ENCODE results near the gene AADAC. TPM values are rescaled to one million over a fixed set of nuclear protein-coding genes. Genes with fewer than 3 reads are reported as not detected.
"Not testable (repeated sequence)": the region's sequence is repeated elsewhere in the genome, so short reads cannot be mapped to it uniquely, and the experiment has no call there.

Gene AADAC
- total and polyA plus RNA-seq, 2 of the 13 experiments (the other 11 are each of a cell fraction or from before 2014, with no cell fraction given) = 0.87 to 1.5 TPM

DNA sequence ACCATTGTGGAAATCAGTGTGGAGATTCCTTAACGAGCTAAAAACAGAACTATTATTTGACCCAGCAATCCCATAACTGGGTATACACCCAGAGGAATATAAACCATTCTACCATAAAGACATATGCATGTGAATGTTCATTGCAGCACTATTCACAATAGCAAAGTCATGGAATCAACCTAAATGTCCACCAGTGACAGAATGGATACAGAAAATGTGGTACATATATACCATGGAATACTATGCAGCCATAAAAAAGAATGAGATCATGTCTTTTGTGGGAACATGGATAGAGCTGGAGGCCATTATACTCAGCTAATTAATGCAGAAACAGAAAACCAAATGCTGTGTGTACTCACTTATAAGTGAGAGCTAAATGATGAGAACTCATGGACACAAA, 49.2 kb upstream of the AADAC start:
- H3K27ac ChIP-seq (ENCODE audit: extremely low read length, insufficient read depth, low read length); POLR2A ChIA-PET; in situ Hi-C loops (cut with HindIII; ENCODE audit: extremely low pct_ligation_motif_present, low pct_unique_long_range_greater_than_20kb); H3K9me3 ChIP-seq (ENCODE audit: low read length); H3K36me3 ChIP-seq (replicated peaks in 1 of 2; ENCODE audit: control insufficient read depth in 1 of 2, insufficient read depth in 2 of 2, low read length in 2 of 2); BruUV-seq (replicated peaks); H3K27me3 ChIP-seq (ENCODE audit: control insufficient read depth in 1 of 2, insufficient read depth in 2 of 2, low read length in 2 of 2); H3K4me2 ChIP-seq (ENCODE audit: low read depth, low read length); H3K79me2 ChIP-seq (ENCODE audit: insufficient read depth, low read length); intact Hi-C loops (cut with micrococcal nuclease; ENCODE audit: unreplicated experiment); H2AFZ ChIP-seq (ENCODE audit: low read length); ATAC-seq; H3K4me3 ChIP-seq (replicated peaks in 1 of 3; ENCODE audit: insufficient read depth in 1 of 3, low read depth in 2 of 3, low read length in 3 of 3); CTCF ChIA-PET (ENCODE audit: low intra/inter-chr PET ratio, low total read pairs); H4K20me1 ChIP-seq (ENCODE audit: insufficient read depth, low read length); H3K9ac ChIP-seq (ENCODE audit: insufficient read depth, low read depth, low read length); DNase-seq (ENCODE audit: low spot score); FAIRE-seq: not testable (repeated sequence)
- 50% methylated on average over 1 of the region's 1 CpG for WGBS (ENCODE audit: low lambda C conversion rate)
- H3K4me1 ChIP-seq (ENCODE audit: insufficient read depth, low read length) = peaks cover 23% of the 10 kb centered on the region

GRCh38 chr3:151765685-151766084, 48.2 kb upstream of the AADAC start:
- no peaks in the 10 kb centered on the region for H3K36me3 ChIP-seq (replicated peaks in 1 of 2; ENCODE audit: control insufficient read depth in 1 of 2, insufficient read depth in 2 of 2, low read length in 2 of 2)
- in situ Hi-C loops (cut with HindIII; ENCODE audit: extremely low pct_ligation_motif_present, low pct_unique_long_range_greater_than_20kb) (no loop called here), intact Hi-C loops (cut with micrococcal nuclease; ENCODE audit: unreplicated experiment) (no loop called here)
- no peak overlapping the region for H3K27ac ChIP-seq (ENCODE audit: extremely low read length, insufficient read depth, low read length)
- CTCF ChIA-PET (ENCODE audit: low intra/inter-chr PET ratio, low total read pairs) = no interaction called here
- POLR2A ChIA-PET = no interaction called here
- TF ChIP-seq SYNCRIP (IDR thresholded peaks at IDR 0.05; ENCODE audit: insufficient read depth, low read depth, low read length) (no peak), REL (CRISPR knock-in tag; conservative IDR thresholded peaks at IDR 0.05) (no peak), ZNF546 (CRISPR knock-in tag; conservative IDR thresholded peaks at IDR 0.05) (no peak), GABPB1 (CRISPR knock-in tag; IDR thresholded peaks at IDR 0.05) (no peak), PAX8 (CRISPR knock-in tag; IDR thresholded peaks at IDR 0.05; ENCODE audit: borderline replicate concordance) (no peak), ZNF329 (CRISPR knock-in tag; IDR thresholded peaks at IDR 0.05; ENCODE audit: low read depth) (no peak), SMYD3 (CRISPR knock-in tag; IDR thresholded peaks at IDR 0.05) (no peak), ZFP36L1 (CRISPR knock-in tag; IDR thresholded peaks at IDR 0.05) (no peak), ZNF672 (CRISPR knock-in tag; IDR thresholded peaks at IDR 0.05) (no peak), SMAD9 (CRISPR knock-in tag; IDR thresholded peaks at IDR 0.05) (no peak), ZIK1 (CRISPR knock-in tag; IDR thresholded peaks at IDR 0.05; ENCODE audit: borderline replicate concordance, low read depth) (no peak), ZNF768 (CRISPR knock-in tag; IDR thresholded peaks at IDR 0.05) (no peak), CBX1 (IDR thresholded peaks at IDR 0.05; ENCODE audit: low read depth) (no peak), ZNF766 (CRISPR knock-in tag; IDR thresholded peaks at IDR 0.05; ENCODE audit: borderline replicate concordance) (no peak), ZNF234 (CRISPR knock-in tag; conservative IDR thresholded peaks at IDR 0.05) (no peak)
- no peak overlapping the region for H3K9ac ChIP-seq (ENCODE audit: insufficient read depth, low read depth, low read length)
- no peak overlapping the region for H3K4me2 ChIP-seq (ENCODE audit: low read depth, low read length)
- DNase-seq (ENCODE audit: low spot score) (no peak), FAIRE-seq (no peak), ATAC-seq (no peak)
- no peak overlapping the region for H3K4me3 ChIP-seq (replicated peaks in 1 of 3; ENCODE audit: insufficient read depth in 1 of 3, low read depth in 2 of 3, low read length in 3 of 3)
- BruUV-seq (replicated peaks) = no TSS peak
- no peaks in the 10 kb centered on the region for H4K20me1 ChIP-seq (ENCODE audit: insufficient read depth, low read length)
- H3K9me3 ChIP-seq (ENCODE audit: low read length) = no peaks in the 10 kb centered on the region
- no peaks in the 10 kb centered on the region for H3K79me2 ChIP-seq (ENCODE audit: insufficient read depth, low read length)
- H3K4me1 ChIP-seq (ENCODE audit: insufficient read depth, low read length) = peaks cover 30% of the 10 kb centered on the region
- H2AFZ ChIP-seq (ENCODE audit: low read length) = no peak overlapping the region
- no peaks in the 10 kb centered on the region for H3K27me3 ChIP-seq (ENCODE audit: control insufficient read depth in 1 of 2, insufficient read depth in 2 of 2, low read length in 2 of 2)
